SK-N-SH (cell line): ENCODE measurements around the gene THEM5. TPM values are rescaled to one million over a fixed set of nuclear protein-coding genes. Genes with fewer than 3 reads are reported as not detected.

Experiments used
- CTCF ChIA-PET: fragments of 300-600, 350-600 bp; formaldehyde crosslinking; extraction: SDS; loops from one replicate; lab custom pipeline; 2021; lab: Yijun Ruan, JAX
- POLR2A ChIA-PET: fragments of 350-600 bp; sonication (Branson Sonifier 250); formaldehyde crosslinking; extraction: SDS; loops from one replicate; lab custom pipeline; 2020; ENCODE audit warnings: antibody characterized with exemption, inconsistent platforms; lab: Yijun Ruan, JAX
- DNase-seq: peaks from one replicate; pipeline ENCODE4 v3.0.0; 2012
- H2AFZ ChIP-seq: fragments of 200-600 bp; sonication (generic); 2 replicates; pipeline ENCODE4 v1.8.1; 2016; ENCODE audit warnings: antibody characterized with exemption, mild to moderate bottlenecking, low read depth
- H3F3A ChIP-seq: fragments of 200-600 bp; sonication (generic); replicated peaks from 2 replicates; pipeline ENCODE3; 2016; ENCODE audit warnings: antibody characterized with exemption, mild to moderate bottlenecking; ENCODE audit not compliant: insufficient read depth
- H3K27ac ChIP-seq, 2 experiments: fragments of 200-500 bp in 1 of 2; fragments of 200-600 bp in 1 of 2; sonication (Bioruptor generic) in 1 of 2; sonication (generic), shearing (Covaris generic) in 1 of 2; 2 replicates each; pipeline versions ENCODE4 v1.5.1 to v1.6.1; 2014 to 2016; ENCODE audit warnings: low read depth in 2 of 2, inconsistent platforms in 1 of 2, low read length in 1 of 2, mild to moderate bottlenecking in 1 of 2, mixed read lengths in 1 of 2
- H3K27me3 ChIP-seq: fragments of 200-600 bp; sonication (generic), shearing (Covaris generic); 2 replicates; pipeline ENCODE4 v1.6.1; 2016; ENCODE audit warnings: mixed run types; ENCODE audit not compliant: insufficient read depth
- H3K36me3 ChIP-seq, 2 experiments: fragments of 200-500 bp in 1 of 2; fragments of 200-600 bp in 1 of 2; sonication (Bioruptor generic) in 1 of 2; sonication (generic) in 1 of 2; replicated peaks in 1 of 2; 2 replicates each; pipeline versions ENCODE3 to v1.5.1; 2014 to 2016; ENCODE audit warnings: low read length in 1 of 2, mild to moderate bottlenecking in 1 of 2; ENCODE audit not compliant: insufficient read depth in 2 of 2, control insufficient read depth in 1 of 2
- H3K4me1 ChIP-seq, 2 experiments: fragments of 200-500 bp in 1 of 2; fragments of 200-600 bp in 1 of 2; sonication (Bioruptor generic) in 1 of 2; sonication (generic), shearing (Covaris generic) in 1 of 2; 2 replicates each; pipeline versions ENCODE4 v1.5.1 to v1.6.1; 2014 to 2016; ENCODE audit warnings: low read depth in 1 of 2, low read length in 1 of 2, mixed run types in 1 of 2; ENCODE audit not compliant: insufficient read depth in 2 of 2, control insufficient read depth in 1 of 2
- H3K4me2 ChIP-seq: fragments of 200-600 bp; sonication (generic), shearing (Covaris generic); 2 replicates; pipeline ENCODE4 v1.6.1; 2017; ENCODE audit warnings: mixed run types
- H3K4me3 ChIP-seq, 2 experiments: fragments of 200-500 bp in 1 of 2; fragments of 200-600 bp in 1 of 2; sonication (Bioruptor generic) in 1 of 2; sonication (generic), shearing (Covaris generic) in 1 of 2; 2 replicates each; pipeline versions ENCODE4 v1.5.1 to v1.8.1; 2014 to 2016; ENCODE audit warnings: low read depth in 2 of 2, inconsistent platforms in 1 of 2, low read length in 1 of 2, mild to moderate bottlenecking in 1 of 2, mixed read lengths in 1 of 2, moderate library complexity in 1 of 2
- H3K79me2 ChIP-seq: fragments of 200-600 bp; sonication (generic); 2 replicates; pipeline ENCODE4 v1.8.1; 2017; ENCODE audit warnings: mild to moderate bottlenecking; ENCODE audit not compliant: insufficient read depth
- H3K9ac ChIP-seq: fragments of 200-600 bp; sonication (generic); 2 replicates; pipeline ENCODE4 v1.6.1; 2017; ENCODE audit warnings: mixed run types
- H3K9me2 ChIP-seq: fragments of 200-600 bp; sonication (generic); 2 replicates; pipeline ENCODE4 v1.6.1; 2017; ENCODE audit warnings: mixed run types
- H3K9me3 ChIP-seq: fragments of 200-600 bp; sonication (generic); 2 replicates; pipeline ENCODE4 v1.6.1; 2017; ENCODE audit warnings: mixed run types, mild to moderate bottlenecking, moderate library complexity
- H4K20me1 ChIP-seq: fragments of 200-600 bp; sonication (generic); 2 replicates; pipeline ENCODE4 v1.6.1; 2017; ENCODE audit warnings: mild to moderate bottlenecking, mixed run types; ENCODE audit not compliant: insufficient read depth
- CTCF ChIP-seq: fragments of 200-600 bp; sonication (generic); IDR thresholded peaks from 2 replicates; pipeline ENCODE4 v1.6.1; 2017; ENCODE audit warnings: antibody characterized with exemption, mild to moderate bottlenecking, moderate library complexity
- ELF1 ChIP-seq: IDR thresholded peaks from 2 replicates; pipeline ENCODE4 v1.4.0; 2012
- EP300 ChIP-seq, 2 experiments: IDR thresholded peaks; 2 replicates each; pipeline versions ENCODE4 v1.4.0 to v1.6.1; 2012; ENCODE audit warnings: borderline replicate concordance in 1 of 2, low read depth in 1 of 2, low read length in 1 of 2
- GATA2 ChIP-seq: sonication (generic); formaldehyde crosslinking; IDR thresholded peaks from 2 replicates; pipeline ENCODE4 v1.5.0; 2020; ENCODE audit warnings: mild to moderate bottlenecking, missing genetic modification reagents
- MAX ChIP-seq: IDR thresholded peaks from 2 replicates; pipeline ENCODE4 v1.4.0; 2012; ENCODE audit warnings: low read depth
- MXI1 ChIP-seq: IDR thresholded peaks from 2 replicates; pipeline ENCODE4 v1.6.1; 2012; ENCODE audit warnings: mild to moderate bottlenecking, low read depth, low read length, improper control_type of control experiment
- NRF1 ChIP-seq: IDR thresholded peaks from 2 replicates; pipeline ENCODE4 v1.6.1; 2012; ENCODE audit warnings: low read depth, mild to moderate bottlenecking, low read length
- RCOR1 ChIP-seq: fragments of 150-350 bp; IDR thresholded peaks from 2 replicates; pipeline ENCODE4 v1.6.1; 2017; ENCODE audit warnings: antibody characterized with exemption, low read length
- REST ChIP-seq: IDR thresholded peaks from 2 replicates; pipeline ENCODE4 v1.6.1; 2012; ENCODE audit warnings: mild to moderate bottlenecking, low read depth, low read length, moderate library complexity
- RFX5 ChIP-seq: IDR thresholded peaks from 2 replicates; pipeline ENCODE4 v1.6.1; 2012; ENCODE audit warnings: mild to moderate bottlenecking, improper control_type of control experiment, low read length
- SIN3A ChIP-seq: IDR thresholded peaks from 2 replicates; pipeline ENCODE4 v1.6.1; 2012; ENCODE audit warnings: low read depth, mild to moderate bottlenecking, low read length, moderate library complexity, borderline replicate concordance
- SMC3 ChIP-seq: IDR thresholded peaks from 2 replicates; pipeline ENCODE4 v1.6.1; 2012; ENCODE audit warnings: low read depth, low read length, improper control_type of control experiment
- TAF1 ChIP-seq: IDR thresholded peaks from 2 replicates; pipeline ENCODE4 v1.6.1; 2012; ENCODE audit warnings: low read depth, mild to moderate bottlenecking, low read length, moderate library complexity, borderline replicate concordance
- TEAD4 ChIP-seq: IDR thresholded peaks from 2 replicates; pipeline ENCODE4 v1.4.0; 2012; ENCODE audit warnings: mild to moderate bottlenecking, borderline replicate concordance; ENCODE audit not compliant: insufficient read depth
- USF1 ChIP-seq: IDR thresholded peaks from 2 replicates; pipeline ENCODE4 v1.4.0; 2012; ENCODE audit warnings: low read depth, borderline replicate concordance
- WGBS: methylation state at CpG from one replicate; pipeline ENCODE4 v1.1.6; 2017; ENCODE audit warnings: low lambda C conversion rate; 5-methylcytosine and 5-hydroxymethylcytosine counted together
- polyA plus RNA-seq, 3 experiments: library from polyadenylated mRNA; depleted of rRNA; stranded (reverse); fragments of >200 nt; gene quantifications; 2 replicates each; pipeline ENCODE4 v1.2.3, GENCODE V29; 2012

THEM5 gene
- polyA plus RNA-seq, 1 of the 3 experiments (the other 2 are of a cell fraction), result not detected

- no peak for TF ChIP-seq MAX
- no peak for TF ChIP-seq USF1
- no peak for TF ChIP-seq SIN3A
- TF ChIP-seq GATA2 (CRISPR knock-in tag), result no peak
- no peak for TF ChIP-seq RFX5
These were observed 45.0 kb upstream of the THEM5 start (continued) for GRCh38 chr1:151898519-151898991.

- ChIA-PET POLR2A (interaction anchor here (1.5 kb wide), 1 partner anchor 11 kb away, joined by 6 read pairs; the partner anchor contains the start of gene THEM4), CTCF (interaction anchor here (0.6 to 2.7 kb wide), 3 partner anchors 37 to 112 kb away, joined by 4 to 9 read pairs (median 5); no protein-coding TSS in a partner anchor)
- H3K9me3 ChIP-seq, result no peaks in the 10 kb centered on the region
These were observed 44.5 kb upstream of the THEM5 start for GRCh38 chr1:151897991-151898431.

More at GRCh38 chr1:151897991-151898431, 44.5 kb upstream of the THEM5 start:
- no peak for DNase-seq
- 95% methylated on average over 7 of the region's 10 CpGs for WGBS
- TF ChIP-seq TAF1 (no peak), NRF1 (no peak), REST (no peak), EP300 (IDR thresholded peaks at IDR 0.05; ENCODE audit: borderline replicate concordance in 1 of 2, low read depth in 1 of 2, low read length in 1 of 2) (no peak), USF1 (no peak), SMC3 (no peak), ELF1 (no peak), MXI1 (no peak), TEAD4 (no peak), CTCF (no peak), RFX5 (no peak), RCOR1 (no peak)
- TF ChIP-seq, all 33 proteins: peak for 0
- Histone ChIP-seq H3K27me3 (no peaks in the 10 kb centered on the region), H3K4me2 (no peak overlapping the region), H3K36me3 (peaks cover 6 to 12% of the 10 kb centered on the region in 2 experiments), H3K9me2 (no peaks in the 10 kb centered on the region), H3K9ac (no peak overlapping the region), H3K79me2 (peaks cover 3% of the 10 kb centered on the region; the same call in 1 of the 2 replicates), H2AFZ (no peak overlapping the region), H4K20me1 (no peaks in the 10 kb centered on the region), H3K4me3 (no peak overlapping the region), H3F3A (peaks cover 3% of the 10 kb centered on the region), H3K27ac (no peak overlapping the region), H3K4me1 (no peaks in the 10 kb centered on the region; a peak in 1 of 4 replicates)
